Mucosa of stomach (tissue), 1 donor: Measurements from ENCODE around the gene RXRA.

Source experiments
- H3K27me3 ChIP-seq: one replicate; pipeline ENCODE4 v1.7.0; 2013; ENCODE audit warnings: mild to moderate bottlenecking, low read length; ENCODE audit not compliant: control insufficient read depth, insufficient read depth
- H3K36me3 ChIP-seq: one replicate; pipeline ENCODE4 v1.7.0; 2013; ENCODE audit warnings: low read length; ENCODE audit not compliant: control insufficient read depth, insufficient read depth
- H3K4me1 ChIP-seq: one replicate; pipeline ENCODE4 v1.7.0; 2013; ENCODE audit warnings: mild to moderate bottlenecking, low read length; ENCODE audit not compliant: control insufficient read depth, insufficient read depth
- H3K4me3 ChIP-seq: one replicate; pipeline ENCODE4 v1.7.0; 2013; ENCODE audit warnings: low read length
- H3K9ac ChIP-seq: one replicate; pipeline ENCODE4 v1.7.0; 2013; ENCODE audit warnings: mild to moderate bottlenecking, low read length, moderate library complexity
- H3K9me3 ChIP-seq: one replicate; pipeline ENCODE4 v1.7.0; 2013; ENCODE audit warnings: mild to moderate bottlenecking, low read length, moderate library complexity; ENCODE audit not compliant: control insufficient read depth
- donor health status: Pancreatic carcinoma.

RXRA gene

GRCh38 chr9:134459164-134459563 lies 132.9 kb downstream of the RXRA start:
- Histone ChIP-seq H3K9ac (no peak overlapping the region), H3K27me3 (no peaks in the 10 kb centered on the region), H3K36me3 (no peaks in the 10 kb centered on the region), H3K4me1 (peaks cover 18% of the 10 kb centered on the region), H3K4me3 (no peak overlapping the region), H3K9me3 (no peaks in the 10 kb centered on the region)

- H3K36me3 ChIP-seq = no peaks in the 10 kb centered on the region
- no peak overlapping the region for H3K9ac ChIP-seq
- H3K27me3 ChIP-seq = no peaks in the 10 kb centered on the region
- H3K4me3 ChIP-seq = no peak overlapping the region
- no peaks in the 10 kb centered on the region for H3K9me3 ChIP-seq
- peaks cover 18% of the 10 kb centered on the region for H3K4me1 ChIP-seq
These were observed 133.3 kb downstream of the RXRA start for GRCh38 chr9:134459573-134459972.

- Histone ChIP-seq H3K9me3 (no peaks in the 10 kb centered on the region), H3K9ac (no peak overlapping the region), H3K36me3 (no peaks in the 10 kb centered on the region), H3K4me1 (peaks cover 18% of the 10 kb centered on the region), H3K27me3 (no peaks in the 10 kb centered on the region), H3K4me3 (no peak overlapping the region)
These were observed 134.0 kb downstream of the RXRA start for GRCh38 chr9:134460206-134460605.

GRCh38 chr9:134460896-134461295 lies 134.6 kb downstream of the RXRA start:
- Histone ChIP-seq H3K9ac (no peak overlapping the region), H3K36me3 (no peaks in the 10 kb centered on the region), H3K9me3 (no peaks in the 10 kb centered on the region), H3K4me3 (no peak overlapping the region), H3K4me1 (peaks cover 11% of the 10 kb centered on the region), H3K27me3 (no peaks in the 10 kb centered on the region)

- Histone ChIP-seq H3K36me3 (no peaks in the 10 kb centered on the region), H3K27me3 (no peaks in the 10 kb centered on the region), H3K9ac (no peak overlapping the region), H3K9me3 (no peaks in the 10 kb centered on the region), H3K4me3 (no peak overlapping the region), H3K4me1 (peaks cover 7% of the 10 kb centered on the region)
These were observed 135.2 kb downstream of the RXRA start for GRCh38 chr9:134461426-134461982.

- Histone ChIP-seq H3K27me3 (no peaks in the 10 kb centered on the region), H3K4me1 (no peaks in the 10 kb centered on the region), H3K36me3 (no peaks in the 10 kb centered on the region), H3K4me3 (no peak overlapping the region), H3K9me3 (no peaks in the 10 kb centered on the region), H3K9ac (no peak overlapping the region)
These were observed 136.1 kb downstream of the RXRA start for GRCh38 chr9:134462318-134462717.

- Histone ChIP-seq H3K27me3 (no peaks in the 10 kb centered on the region), H3K36me3 (no peaks in the 10 kb centered on the region), H3K4me1 (no peaks in the 10 kb centered on the region), H3K9ac (no peak overlapping the region), H3K9me3 (no peaks in the 10 kb centered on the region), H3K4me3 (no peak overlapping the region)
These were observed 137.0 kb downstream of the RXRA start for GRCh38 chr9:134463280-134463679.

GRCh38 chr9:134466869-134467616 lies 140.8 kb downstream of the RXRA start:
- no peak overlapping the region for H3K9ac ChIP-seq
- H3K4me3 ChIP-seq = no peak overlapping the region
- no peaks in the 10 kb centered on the region for H3K9me3 ChIP-seq
- H3K27me3 ChIP-seq = no peaks in the 10 kb centered on the region
- H3K36me3 ChIP-seq = no peaks in the 10 kb centered on the region
- H3K4me1 ChIP-seq = no peaks in the 10 kb centered on the region

- H3K4me1 ChIP-seq = no peaks in the 10 kb centered on the region
- peak overlapping the region; percentile 22 for H3K9ac ChIP-seq
- no peaks in the 10 kb centered on the region for H3K9me3 ChIP-seq
- no peaks in the 10 kb centered on the region for H3K36me3 ChIP-seq
- no peaks in the 10 kb centered on the region for H3K27me3 ChIP-seq
- H3K4me3 ChIP-seq = no peak overlapping the region
These were observed 142.1 kb downstream of the RXRA start for GRCh38 chr9:134468358-134468757.

GRCh38 chr9:134469041-134469875 lies 143.0 kb downstream of the RXRA start:
- no peak overlapping the region for H3K4me3 ChIP-seq
- no peaks in the 10 kb centered on the region for H3K27me3 ChIP-seq
- H3K36me3 ChIP-seq = no peaks in the 10 kb centered on the region
- H3K4me1 ChIP-seq = peaks cover 3% of the 10 kb centered on the region
- H3K9me3 ChIP-seq = no peaks in the 10 kb centered on the region
- H3K9ac ChIP-seq = no peak overlapping the region

- Histone ChIP-seq H3K9me3 (no peaks in the 10 kb centered on the region), H3K4me1 (peaks cover 16% of the 10 kb centered on the region), H3K36me3 (no peaks in the 10 kb centered on the region), H3K27me3 (no peaks in the 10 kb centered on the region), H3K9ac (no peak overlapping the region), H3K4me3 (no peak overlapping the region)
These were observed 146.0 kb downstream of the RXRA start for GRCh38 chr9:134472256-134472655.
